NB4 (cell line): Measurements from ENCODE around the gene RNF111.

Experiments
- MYC ChIP-seq: IDR thresholded peaks from 2 replicates; pipeline ENCODE4 v1.6.1; 2011; ENCODE audit warnings: low read depth, low read length
- POLR2A ChIP-seq: IDR thresholded peaks from 2 replicates; pipeline ENCODE4 v1.6.1; 2011; ENCODE audit warnings: mild to moderate bottlenecking; ENCODE audit not compliant: insufficient read length; ENCODE audit errors: extremely low read depth
- TF ChIP-seq, protein P1 (sequence below): IDR thresholded peaks from one replicate; pipeline ENCODE4 v1.5.1; 2012; ENCODE audit warnings: low read depth, low read length

GRCh38 chr15:59094077-59094476 is 106.6 kb downstream of the RNF111 start:
- TF ChIP-seq, protein P1, sequence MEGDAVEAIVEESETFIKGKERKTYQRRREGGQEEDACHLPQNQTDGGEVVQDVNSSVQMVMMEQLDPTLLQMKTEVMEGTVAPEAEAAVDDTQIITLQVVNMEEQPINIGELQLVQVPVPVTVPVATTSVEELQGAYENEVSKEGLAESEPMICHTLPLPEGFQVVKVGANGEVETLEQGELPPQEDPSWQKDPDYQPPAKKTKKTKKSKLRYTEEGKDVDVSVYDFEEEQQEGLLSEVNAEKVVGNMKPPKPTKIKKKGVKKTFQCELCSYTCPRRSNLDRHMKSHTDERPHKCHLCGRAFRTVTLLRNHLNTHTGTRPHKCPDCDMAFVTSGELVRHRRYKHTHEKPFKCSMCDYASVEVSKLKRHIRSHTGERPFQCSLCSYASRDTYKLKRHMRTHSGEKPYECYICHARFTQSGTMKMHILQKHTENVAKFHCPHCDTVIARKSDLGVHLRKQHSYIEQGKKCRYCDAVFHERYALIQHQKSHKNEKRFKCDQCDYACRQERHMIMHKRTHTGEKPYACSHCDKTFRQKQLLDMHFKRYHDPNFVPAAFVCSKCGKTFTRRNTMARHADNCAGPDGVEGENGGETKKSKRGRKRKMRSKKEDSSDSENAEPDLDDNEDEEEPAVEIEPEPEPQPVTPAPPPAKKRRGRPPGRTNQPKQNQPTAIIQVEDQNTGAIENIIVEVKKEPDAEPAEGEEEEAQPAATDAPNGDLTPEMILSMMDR = no peak
- no peak for TF ChIP-seq POLR2A
- no peak for TF ChIP-seq MYC
